K562 (cell line): ENCODE measurements around the gene SLC22A4. TPM values are rescaled to one million over a fixed set of nuclear protein-coding genes. Genes with fewer than 3 reads are reported as not detected.

Source experiments
- EP400 ChIP-seq: fragments of 450-650 bp; IDR thresholded peaks from 2 replicates; pipeline ENCODE4 v1.6.1; 2017; ENCODE audit warnings: antibody characterized with exemption, mild to moderate bottlenecking, moderate library complexity
- FOXJ2 ChIP-seq: fragments of 200-800 bp; sonication (Bioruptor generic); IDR thresholded peaks from 2 replicates; pipeline ENCODE4 v1.6.1; 2016; ENCODE audit warnings: missing genetic modification characterization, missing compliant biosample characterization
- GATAD2B ChIP-seq: fragments of 450-650 bp; IDR thresholded peaks from 2 replicates; pipeline ENCODE4 v1.6.1; 2017; ENCODE audit warnings: mild to moderate bottlenecking, borderline replicate concordance
- HMGN3 ChIP-seq: IDR thresholded peaks from 2 replicates; pipeline ENCODE4 v1.6.1; 2011; ENCODE audit warnings: borderline replicate concordance, low read depth, mild to moderate bottlenecking, mixed read lengths, low read length; ENCODE audit not compliant: insufficient read length; ENCODE audit errors: extremely low read depth
- NEUROD1 ChIP-seq: fragments of 150-350 bp; IDR thresholded peaks from 2 replicates; pipeline ENCODE4 v1.6.1; 2014; ENCODE audit warnings: borderline replicate concordance, low read length, low read depth; ENCODE audit not compliant: partially characterized antibody
- NUFIP1 ChIP-seq: fragments of 450-650 bp; IDR thresholded peaks from 2 replicates; pipeline ENCODE4 v1.6.1; 2018; ENCODE audit not compliant: partially characterized antibody
- REST ChIP-seq, 2 experiments: fragments of 450-650 bp; formaldehyde crosslinking in 1 of 2; IDR thresholded peaks; 2 replicates each; pipeline versions ENCODE4 v1.4.0 to v1.6.1; 2014 to 2020; ENCODE audit warnings: mild to moderate bottlenecking in 2 of 2, borderline replicate concordance in 1 of 2, low read depth in 1 of 2
- ZHX1 ChIP-seq: fragments of 150-350 bp; conservative IDR thresholded peaks from 2 replicates; pipeline ENCODE4 v1.6.1; 2014; ENCODE audit warnings: low read length
- ZKSCAN8 ChIP-seq: fragments of 200-800 bp; sonication (Bioruptor generic); IDR thresholded peaks from 2 replicates; pipeline ENCODE4 v1.6.1; 2016; ENCODE audit warnings: missing genetic modification characterization, missing compliant biosample characterization
- polyA plus RNA-seq, 8 experiments: library from polyadenylated mRNA; depleted of rRNA in 4 of 8; stranded (reverse) in 5 of 8; unstranded in 3 of 8; fragments of >200 nt; fragmentation: Nextera tagmentation in 2 of 8; fragmentation: Illumina TruSeq in 1 of 8; extraction: Ambion mirVana in 2 of 8; extraction: Trizol in 1 of 8; gene quantifications; 2 replicates each; pipeline versions ENCODE4 v1.2.1 to v1.2.3, GENCODE V29; 2011 to 2014; ENCODE audit warnings: inconsistent platforms in 1 of 8, missing spikeins in 1 of 8
- total RNA-seq, 7 experiments: library from RNA; depleted of rRNA in 6 of 7; stranded (reverse); fragments of >200 nt in 6 of 7; fragmentation: Illumina TruSeq in 2 of 7; extraction: Trizol in 2 of 7; gene quantifications; 2 replicates each; pipeline versions ENCODE4 v1.2.1 to v1.2.3, GENCODE V29; 2011 to 2021; ENCODE audit warnings: low replicate concordance in 1 of 7
- TF ChIP-seq, protein P1 (sequence below): fragments of 450-650 bp; IDR thresholded peaks from 2 replicates; pipeline ENCODE4 v1.6.1; 2016; ENCODE audit warnings: antibody characterized with exemption
- TF ChIP-seq, protein P2 (sequence below): IDR thresholded peaks from 2 replicates; pipeline ENCODE4 v1.6.1; 2011; ENCODE audit warnings: borderline replicate concordance, low read depth, mild to moderate bottlenecking, moderate library complexity, low read length; ENCODE audit not compliant: insufficient read depth, poor library complexity, severe bottlenecking

Gene SLC22A4
- total and polyA plus RNA-seq, 9 of the 15 experiments (the other 6 are each of a cell fraction or from before 2014, with no cell fraction given): 2.7 to 9.5 (median 6.2) TPM

DNA sequence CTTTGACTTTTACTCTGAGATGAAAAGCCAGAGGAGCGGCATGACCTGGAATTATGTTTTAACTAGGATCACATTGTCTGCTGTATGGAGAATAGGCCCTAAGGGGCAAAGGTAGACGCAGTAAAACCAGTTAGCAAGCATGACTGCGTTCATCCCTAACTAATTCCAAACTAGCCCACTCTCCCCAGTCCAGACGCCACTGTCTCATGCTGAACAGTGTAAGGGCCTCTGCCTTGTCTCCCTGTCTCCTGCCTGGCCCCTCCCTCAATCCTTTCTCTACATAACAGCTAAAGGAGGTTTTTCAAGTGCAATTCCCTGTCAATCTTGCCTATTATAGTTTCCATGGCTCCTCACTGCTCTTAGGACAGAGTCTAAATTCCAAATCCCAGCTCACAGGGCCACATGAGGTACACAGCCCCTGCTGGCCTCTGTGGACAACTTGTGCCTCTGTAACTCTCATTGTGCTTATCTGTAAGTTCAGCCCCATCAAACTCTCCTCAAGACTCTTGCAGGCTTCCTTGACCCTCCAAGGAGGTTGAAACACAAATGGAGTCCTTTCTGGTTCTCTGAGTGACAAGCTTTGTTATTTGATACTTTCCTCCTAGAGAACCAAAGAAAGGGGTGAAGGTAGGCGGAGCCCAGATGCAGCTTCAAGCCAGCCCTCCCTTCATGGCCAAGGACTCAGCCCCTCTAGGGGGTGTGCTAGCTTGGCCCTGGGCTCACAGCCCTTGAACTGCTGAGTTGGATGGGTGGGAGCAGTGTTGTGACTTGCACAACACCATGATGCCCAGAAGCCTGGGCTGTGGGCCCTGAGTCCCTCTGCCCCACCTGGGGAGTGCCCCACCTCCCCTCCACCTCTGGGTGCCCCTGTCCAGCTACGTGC is 16.0 kb upstream of the SLC22A4 start (continued):
- TF ChIP-seq NUFIP1: no peak
- TF ChIP-seq, protein P1, sequence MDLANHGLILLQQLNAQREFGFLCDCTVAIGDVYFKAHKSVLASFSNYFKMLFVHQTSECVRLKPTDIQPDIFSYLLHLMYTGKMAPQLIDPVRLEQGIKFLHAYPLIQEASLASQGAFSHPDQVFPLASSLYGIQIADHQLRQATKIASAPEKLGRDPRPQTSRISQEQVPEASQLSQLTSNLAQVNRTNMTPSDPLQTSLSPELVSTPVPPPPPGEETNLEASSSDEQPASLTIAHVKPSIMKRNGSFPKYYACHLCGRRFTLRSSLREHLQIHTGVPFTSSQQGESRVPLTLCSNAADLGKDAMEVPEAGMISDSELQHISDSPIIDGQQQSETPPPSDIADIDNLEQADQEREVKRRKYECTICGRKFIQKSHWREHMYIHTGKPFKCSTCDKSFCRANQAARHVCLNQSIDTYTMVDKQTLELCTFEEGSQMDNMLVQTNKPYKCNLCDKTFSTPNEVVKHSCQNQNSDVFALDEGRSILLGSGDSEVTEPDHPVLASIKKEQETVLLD: no peak
- TF ChIP-seq ZKSCAN8 (CRISPR knock-in tag): no peak
- TF ChIP-seq ZHX1: no peak
- TF ChIP-seq GATAD2B: no peak
- no peak for TF ChIP-seq REST (IDR thresholded peaks at IDR 0.05; ENCODE audit: borderline replicate concordance)
- TF ChIP-seq REST (CRISPR knock-in tag; IDR thresholded peaks at IDR 0.05; ENCODE audit: low read depth): no peak
- TF ChIP-seq FOXJ2 (tag): no peak
- no peak for TF ChIP-seq NEUROD1
- no peak for TF ChIP-seq EP400
- TF ChIP-seq, protein P2, sequence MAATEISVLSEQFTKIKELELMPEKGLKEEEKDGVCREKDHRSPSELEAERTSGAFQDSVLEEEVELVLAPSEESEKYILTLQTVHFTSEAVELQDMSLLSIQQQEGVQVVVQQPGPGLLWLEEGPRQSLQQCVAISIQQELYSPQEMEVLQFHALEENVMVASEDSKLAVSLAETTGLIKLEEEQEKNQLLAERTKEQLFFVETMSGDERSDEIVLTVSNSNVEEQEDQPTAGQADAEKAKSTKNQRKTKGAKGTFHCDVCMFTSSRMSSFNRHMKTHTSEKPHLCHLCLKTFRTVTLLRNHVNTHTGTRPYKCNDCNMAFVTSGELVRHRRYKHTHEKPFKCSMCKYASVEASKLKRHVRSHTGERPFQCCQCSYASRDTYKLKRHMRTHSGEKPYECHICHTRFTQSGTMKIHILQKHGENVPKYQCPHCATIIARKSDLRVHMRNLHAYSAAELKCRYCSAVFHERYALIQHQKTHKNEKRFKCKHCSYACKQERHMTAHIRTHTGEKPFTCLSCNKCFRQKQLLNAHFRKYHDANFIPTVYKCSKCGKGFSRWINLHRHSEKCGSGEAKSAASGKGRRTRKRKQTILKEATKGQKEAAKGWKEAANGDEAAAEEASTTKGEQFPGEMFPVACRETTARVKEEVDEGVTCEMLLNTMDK: no peak
- TF ChIP-seq HMGN3: no peak
